ENCODE results near the gene SUPT20H.

DNA sequence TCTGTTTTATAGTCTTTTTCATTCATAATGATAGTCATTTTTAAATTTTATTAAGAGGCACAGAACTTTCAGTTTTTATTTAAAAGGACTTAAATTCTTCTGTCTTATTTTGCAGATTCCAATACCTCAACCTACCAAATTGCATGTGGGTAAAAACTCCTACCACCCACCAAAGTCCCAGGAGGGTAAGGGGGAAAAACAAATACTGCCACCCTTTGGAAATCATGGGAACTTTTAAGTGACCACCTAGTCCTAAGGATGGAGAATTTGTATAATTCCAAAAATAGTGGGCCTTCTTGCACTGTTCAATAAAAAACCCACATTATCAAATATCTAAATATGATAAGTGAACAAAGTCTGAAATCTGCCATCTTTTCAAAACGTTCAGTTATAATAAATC, 9.7 kb downstream of the SUPT20H start:
- TF ChIP-seq, protein P1, sequence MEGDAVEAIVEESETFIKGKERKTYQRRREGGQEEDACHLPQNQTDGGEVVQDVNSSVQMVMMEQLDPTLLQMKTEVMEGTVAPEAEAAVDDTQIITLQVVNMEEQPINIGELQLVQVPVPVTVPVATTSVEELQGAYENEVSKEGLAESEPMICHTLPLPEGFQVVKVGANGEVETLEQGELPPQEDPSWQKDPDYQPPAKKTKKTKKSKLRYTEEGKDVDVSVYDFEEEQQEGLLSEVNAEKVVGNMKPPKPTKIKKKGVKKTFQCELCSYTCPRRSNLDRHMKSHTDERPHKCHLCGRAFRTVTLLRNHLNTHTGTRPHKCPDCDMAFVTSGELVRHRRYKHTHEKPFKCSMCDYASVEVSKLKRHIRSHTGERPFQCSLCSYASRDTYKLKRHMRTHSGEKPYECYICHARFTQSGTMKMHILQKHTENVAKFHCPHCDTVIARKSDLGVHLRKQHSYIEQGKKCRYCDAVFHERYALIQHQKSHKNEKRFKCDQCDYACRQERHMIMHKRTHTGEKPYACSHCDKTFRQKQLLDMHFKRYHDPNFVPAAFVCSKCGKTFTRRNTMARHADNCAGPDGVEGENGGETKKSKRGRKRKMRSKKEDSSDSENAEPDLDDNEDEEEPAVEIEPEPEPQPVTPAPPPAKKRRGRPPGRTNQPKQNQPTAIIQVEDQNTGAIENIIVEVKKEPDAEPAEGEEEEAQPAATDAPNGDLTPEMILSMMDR (IDR thresholded peaks at IDR 0.05), result no peak
- TF ChIP-seq POLR2A (IDR thresholded peaks at IDR 0.05) (no peak), POLR2AphosphoS5 (IDR thresholded peaks at IDR 0.05) (no peak)
